ENCODE results near the gene ADSS2.

The ADSS2 gene

GRCh38 chr1:244431166-244431565 lies 20.5 kb downstream of the ADSS2 start:
- no peak for TF ChIP-seq CTCF (IDR thresholded peaks at IDR 0.05; ENCODE audit: low read length, missing control alignments)
- DNase-seq (ENCODE audit: low read depth) = no peak

GRCh38 chr1:244429818-244430217 lies 21.9 kb downstream of the ADSS2 start:
- TF ChIP-seq CTCF (IDR thresholded peaks at IDR 0.05; ENCODE audit: low read length, missing control alignments) = no peak
- no peak for DNase-seq (ENCODE audit: low read depth)
- H3K4me3 ChIP-seq (replicated peaks; ENCODE audit: low read depth, low read length) = no peak overlapping the region

More at GRCh38 chr1:244431166-244431565, 20.5 kb downstream of the ADSS2 start:
- H3K4me3 ChIP-seq (replicated peaks; ENCODE audit: low read depth, low read length) = no peak overlapping the region

- no peak for DNase-seq (ENCODE audit: low read depth)
Observed at GRCh38 chr1:244427647-244428046, 24.1 kb downstream of the ADSS2 start.

GRCh38 chr1:244424649-244425334 lies 26.9 kb downstream of the ADSS2 start:
- no peak for TF ChIP-seq CTCF (IDR thresholded peaks at IDR 0.05; ENCODE audit: low read length, missing control alignments)
- no peak for DNase-seq (ENCODE audit: low read depth)
- no peak overlapping the region for H3K4me3 ChIP-seq (replicated peaks; ENCODE audit: low read depth, low read length)

More at GRCh38 chr1:244427647-244428046, 24.1 kb downstream of the ADSS2 start:
- TF ChIP-seq CTCF (IDR thresholded peaks at IDR 0.05; ENCODE audit: low read length, missing control alignments) = no peak
- H3K4me3 ChIP-seq (replicated peaks; ENCODE audit: low read depth, low read length) = no peak overlapping the region

GRCh38 chr1:244422174-244422573 lies 29.5 kb downstream of the ADSS2 start:
- no peak for TF ChIP-seq CTCF (IDR thresholded peaks at IDR 0.05; ENCODE audit: low read length, missing control alignments)
- no peak overlapping the region for H3K4me3 ChIP-seq (replicated peaks; ENCODE audit: low read depth, low read length)

GRCh38 chr1:244419024-244419423 lies 32.7 kb downstream of the ADSS2 start:
- no peak for TF ChIP-seq CTCF (IDR thresholded peaks at IDR 0.05; ENCODE audit: low read length, missing control alignments)
- H3K4me3 ChIP-seq (replicated peaks; ENCODE audit: low read depth, low read length) = no peak overlapping the region
- DNase-seq (ENCODE audit: low read depth) = no peak

More at GRCh38 chr1:244422174-244422573, 29.5 kb downstream of the ADSS2 start:
- peak; percentile 20 for DNase-seq (ENCODE audit: low read depth)

GRCh38 chr1:244414543-244414942 lies 37.2 kb downstream of the ADSS2 start:
- TF ChIP-seq CTCF (IDR thresholded peaks at IDR 0.05; ENCODE audit: low read length, missing control alignments) = peak; percentile 62
- peak; percentile 81 for DNase-seq (ENCODE audit: low read depth)
- H3K4me3 ChIP-seq (replicated peaks; ENCODE audit: low read depth, low read length) = no peak overlapping the region

All from fibroblast of pulmonary artery (primary cell).